Measurements from ENCODE around the gene RNF215. TPM values are rescaled to one million over a fixed set of nuclear protein-coding genes. Genes with fewer than 3 reads are reported as not detected.

RNF215 gene
- total and polyA plus RNA-seq, 2 donors (not counting 3 experiments of a cell fraction or from before 2014, with no cell fraction given): 16.7 to 26.9 TPM

GRCh38 chr22:30425616-30426387, 38.6 kb upstream of the RNF215 start, which contains the start of gene MTFP1:
Gene MTFP1, plus strand, starts transcription at chr22:30425768. Its CDS starts 112 bp downstream, at chr22:30425880.
- peak; percentile 94 for FAIRE-seq
- intact Hi-C loops (cut with micrococcal nuclease): loop anchor here (1.0 to 10.0 kb wide), 7 partner anchors 29 to 1041 kb away; partner anchors contain the start of genes AP1B1, RNF215, SEC14L2 and TCN2
- BruUV-seq (replicated peaks): no TSS peak

More at GRCh38 chr22:30425616-30426387, 38.6 kb upstream of the RNF215 start, which contains the start of gene MTFP1:
- H4K20me1 ChIP-seq (replicated peaks; ENCODE audit: control insufficient read depth, extremely low read depth, insufficient read depth, low read length): no peaks in the 10 kb centered on the region
- peak within 1 kb of the TSS; percentile 37 to 64 (median 56) for H3K4me3 ChIP-seq (replicated peaks in 1 of 3; ENCODE audit: insufficient read depth in 1 of 3, low read depth in 1 of 3, low read length in 3 of 3)
- no peaks in the 10 kb centered on the region for H3K9me1 ChIP-seq (replicated peaks; ENCODE audit: control insufficient read depth, extremely low read depth, insufficient read depth, low read length)
- peak within 1 kb of the TSS; percentile 8 for H3K4me2 ChIP-seq (ENCODE audit: insufficient read depth, low read length)
- ChIA-PET POLR2A (interaction anchor here (1.0 kb wide), 1 partner anchor 29 kb away, joined by 5 read pairs; the partner anchor contains the start of gene SEC14L2), CTCF (interaction anchor here (0.8 to 4.9 kb wide), 18 partner anchors 8 to 180 kb away, joined by 3 to 58 read pairs (median 9); partner anchors contain the start of genes RNF215 and SEC14L2)
- DNase-seq (ENCODE audit: low read depth, low spot score): peak; percentile 72
- no peaks in the 10 kb centered on the region for H3K9me3 ChIP-seq (replicated peaks; ENCODE audit: control insufficient read depth, insufficient read depth, low read length)
- H3K27me3 ChIP-seq (ENCODE audit: control insufficient read depth in 2 of 2, insufficient read depth in 2 of 2, low read length in 2 of 2): no peaks in the 10 kb centered on the region
- dilution Hi-C loops (cut with MboI; ENCODE audit: extremely low pct_ligation_motif_present, low sequenced_read_pairs): no loop called here
- H3K79me2 ChIP-seq (ENCODE audit: control insufficient read depth, insufficient read depth, low read length): peaks cover 2% of the 10 kb centered on the region
- TF ChIP-seq CTCF (IDR thresholded peaks at IDR 0.05; ENCODE audit: extremely low read depth in 1 of 2, insufficient read depth in 1 of 2, low read depth in 1 of 2, low read length in 2 of 2) (no peak), POLR2AphosphoS5 (IDR thresholded peaks at IDR 0.05; ENCODE audit: insufficient read depth, low read depth, low read length) (peak; percentile 56), POLR2A (IDR thresholded peaks at IDR 0.05; ENCODE audit: low read depth, low read length) (peak; percentile 64), MAX (IDR thresholded peaks at IDR 0.05; ENCODE audit: insufficient read depth, insufficient read length) (peak; percentile 2)
- peaks cover 46% of the 10 kb centered on the region for H3K4me1 ChIP-seq (ENCODE audit: control insufficient read depth, extremely low read depth, insufficient read depth, low read length)
- H3K27ac ChIP-seq (ENCODE audit: insufficient read depth, low read depth, low read length): peak within 1 kb of the TSS; percentile 61
- H3K36me3 ChIP-seq (ENCODE audit: control insufficient read depth in 2 of 2, extremely low read depth in 1 of 2, insufficient read depth in 2 of 2, low read length in 2 of 2): peaks cover 0 to 7% of the 10 kb centered on the region in 2 experiments
- H3K9ac ChIP-seq (replicated peaks; ENCODE audit: extremely low read depth, insufficient read depth, low read length): peak within 1 kb of the TSS; percentile 66
- H2AFZ ChIP-seq (ENCODE audit: low read depth, low read length): peak within 1 kb of the TSS; percentile 63
